Liver (tissue), 9 donors: ENCODE data around the gene TMEM270. TPM values are rescaled to one million over a fixed set of nuclear protein-coding genes. Genes with fewer than 3 reads are reported as not detected.

Experiments
- DNase-seq: peaks from one replicate; pipeline ENCODE4 v3.0.0-alpha.2; 2017; ENCODE audit warnings: low spot score
- H3K27ac ChIP-seq, 2 donors: one replicate each; pipeline ENCODE4 v1.7.0; 2013; ENCODE audit warnings: inconsistent platforms in 2 of 2, low read length in 2 of 2, control low read depth in 1 of 2, low read depth in 1 of 2, mild to moderate bottlenecking in 1 of 2
- H3K27me3 ChIP-seq, 4 donors: one replicate each; pipeline versions ENCODE4 v1.6.1 to v1.7.0; 2013; ENCODE audit warnings: low read length in 3 of 4, inconsistent platforms in 1 of 4, mild to moderate bottlenecking in 1 of 4, moderate library complexity in 1 of 4; ENCODE audit not compliant: control insufficient read depth in 4 of 4, insufficient read depth in 4 of 4
- H3K36me3 ChIP-seq, 4 donors: one replicate each; pipeline versions ENCODE4 v1.6.1 to v1.7.0; 2013; ENCODE audit warnings: low read length in 3 of 4, mild to moderate bottlenecking in 3 of 4, low read depth in 1 of 4, moderate library complexity in 1 of 4; ENCODE audit not compliant: control insufficient read depth in 4 of 4, insufficient read depth in 3 of 4
- H3K4me1 ChIP-seq, 4 donors: one replicate each; pipeline versions ENCODE4 v1.6.1 to v1.7.0; 2013; ENCODE audit warnings: low read length in 3 of 4, mild to moderate bottlenecking in 3 of 4, moderate library complexity in 1 of 4; ENCODE audit not compliant: control insufficient read depth in 4 of 4, insufficient read depth in 4 of 4
- H3K4me3 ChIP-seq, 3 donors: one replicate each; pipeline versions ENCODE4 v1.6.1 to v1.7.0; 2013; ENCODE audit warnings: low read length in 3 of 3, control low read depth in 1 of 3, low read depth in 1 of 3, mild to moderate bottlenecking in 1 of 3
- H3K9ac ChIP-seq, 2 donors: one replicate each; pipeline ENCODE4 v1.7.0; 2013; ENCODE audit warnings: low read length in 2 of 2, mild to moderate bottlenecking in 2 of 2, moderate library complexity in 2 of 2, control low read depth in 1 of 2, low read depth in 1 of 2
- H3K9me3 ChIP-seq, 4 donors: one replicate each; pipeline versions ENCODE4 v1.6.1 to v1.7.0; 2013; ENCODE audit warnings: low read length in 3 of 4; ENCODE audit not compliant: control insufficient read depth in 4 of 4
- ATF3 ChIP-seq: IDR thresholded peaks from 2 replicates; pipeline ENCODE4 v1.6.1; 2016; ENCODE audit warnings: antibody characterized with exemption
- CTCF ChIP-seq: fragments of 150-350 bp; IDR thresholded peaks from 2 replicates; pipeline ENCODE4 v1.5.1; 2017; ENCODE audit warnings: improper control_type of control experiment, low read depth, low read length; ENCODE audit not compliant: missing input control
- EGR1 ChIP-seq, 2 donors: IDR thresholded peaks; 2 replicates each; pipeline ENCODE4 v1.6.1; 2016 to 2018; ENCODE audit warnings: antibody characterized with exemption in 2 of 2, low read depth in 2 of 2
- FOXA1 ChIP-seq: IDR thresholded peaks from 2 replicates; pipeline ENCODE4 v1.6.1; 2016; ENCODE audit warnings: antibody characterized with exemption
- FOXA2 ChIP-seq: IDR thresholded peaks from 2 replicates; pipeline ENCODE4 v1.6.1; 2016; ENCODE audit warnings: antibody characterized with exemption
- GABPA ChIP-seq, 2 donors: IDR thresholded peaks in 1 of 2; conservative IDR thresholded peaks in 1 of 2; 2 replicates each; pipeline ENCODE4 v1.6.1; 2016; ENCODE audit warnings: antibody characterized with exemption in 2 of 2, mild to moderate bottlenecking in 1 of 2, moderate library complexity in 1 of 2
- HNF4A ChIP-seq, 2 donors: conservative IDR thresholded peaks; 2 replicates each; pipeline ENCODE4 v1.6.1; 2016; ENCODE audit warnings: antibody characterized with exemption in 2 of 2, mild to moderate bottlenecking in 2 of 2
- HNF4G ChIP-seq: IDR thresholded peaks from 2 replicates; pipeline ENCODE4 v1.6.1; 2016; ENCODE audit warnings: antibody characterized with exemption
- JUND ChIP-seq, 2 donors: IDR thresholded peaks; 2 replicates each; pipeline ENCODE4 v1.6.1; 2016; ENCODE audit warnings: antibody characterized with exemption in 2 of 2
- MAX ChIP-seq: IDR thresholded peaks from 2 replicates; pipeline ENCODE4 v1.6.1; 2016; ENCODE audit warnings: antibody characterized with exemption
- NR2F2 ChIP-seq: IDR thresholded peaks from 2 replicates; pipeline ENCODE4 v1.6.1; 2016; ENCODE audit warnings: antibody characterized with exemption
- RAD21 ChIP-seq, 2 donors: IDR thresholded peaks; 2 replicates each; pipeline ENCODE4 v1.6.1; 2016; ENCODE audit warnings: antibody characterized with exemption in 2 of 2, mild to moderate bottlenecking in 2 of 2
- REST ChIP-seq: IDR thresholded peaks from 2 replicates; pipeline ENCODE4 v1.6.1; 2016; ENCODE audit warnings: antibody characterized with exemption, mild to moderate bottlenecking
- RXRA ChIP-seq, 2 donors: IDR thresholded peaks; 2 replicates each; pipeline ENCODE4 v1.6.1; 2017 to 2018; ENCODE audit warnings: antibody characterized with exemption in 2 of 2, mild to moderate bottlenecking in 1 of 2
- SP1 ChIP-seq: IDR thresholded peaks from 2 replicates; pipeline ENCODE4 v1.6.1; 2018; ENCODE audit warnings: antibody characterized with exemption, mild to moderate bottlenecking
- TAF1 ChIP-seq: conservative IDR thresholded peaks from 2 replicates; pipeline ENCODE4 v1.6.1; 2016; ENCODE audit warnings: antibody characterized with exemption, mild to moderate bottlenecking
- YY1 ChIP-seq: IDR thresholded peaks from 2 replicates; pipeline ENCODE4 v1.6.1; 2016; ENCODE audit warnings: antibody characterized with exemption, mild to moderate bottlenecking
- ZBTB33 ChIP-seq: IDR thresholded peaks from 2 replicates; pipeline ENCODE4 v1.6.1; 2016; ENCODE audit warnings: antibody characterized with exemption
- WGBS: extraction: QIAGEN DNeasy Blood & Tissue Kit; methylation state at CpG from one replicate; pipeline ENCODE4 v1.1.7; 2013; 5-methylcytosine and 5-hydroxymethylcytosine counted together
- polyA plus RNA-seq, 2 donors: library from polyadenylated mRNA; stranded (reverse) in 1 of 2; unstranded in 1 of 2; fragments of 200-250 nt in 1 of 2; fragments of >200 nt in 1 of 2; fragmentation: Nextera tagmentation in 1 of 2; extraction: Ambion mirVana in 1 of 2; gene quantifications; one replicate each; pipeline versions ENCODE4 v1.2.1 to v1.2.3, GENCODE V29; 2013 to 2015
- total RNA-seq, 2 donors: library from RNA; depleted of rRNA; stranded (reverse); fragments of >200 nt; gene quantifications; one replicate each; pipeline ENCODE4 v1.2.3, GENCODE V29; 2014
- donor health status: healthy.
- donor health status: healthy.
- donor health status: healthy.
- donor health status: healthy.
- donor health status: healthy.

The TMEM270 gene
- total and polyA plus RNA-seq, 4 donors: 0.09 TPM; not detected in 3

- H3K36me3 ChIP-seq: no peaks in the 10 kb centered on the region
- DNase-seq: no peak
- H3K9me3 ChIP-seq: peaks cover 0 to 5% (median 2%) of the 10 kb centered on the region in 4 donors
- peaks cover 0 to 4% (median 0%) of the 10 kb centered on the region in 4 donors for H3K4me1 ChIP-seq
- H3K9ac ChIP-seq: no peak overlapping the region
- H3K27me3 ChIP-seq: no peaks in the 10 kb centered on the region
- TF ChIP-seq JUND (IDR thresholded peaks at IDR 0.05) (no peak), ZBTB33 (no peak), RAD21 (IDR thresholded peaks at IDR 0.05) (no peak), NR2F2 (no peak), YY1 (no peak), REST (no peak), SP1 (no peak), MAX (no peak), GABPA (IDR thresholded peaks at IDR 0.05 in 1 of 2, conservative IDR thresholded peaks at IDR 0.05 in 1 of 2) (no peak), CTCF (no peak), EGR1 (IDR thresholded peaks at IDR 0.05; ENCODE audit: low read depth in 2 of 2) (no peak), HNF4G (no peak), ATF3 (no peak), FOXA1 (no peak), HNF4A (conservative IDR thresholded peaks at IDR 0.05) (no peak), TAF1 (no peak), RXRA (IDR thresholded peaks at IDR 0.05) (no peak), FOXA2 (no peak)
- WGBS: 85% methylated on average over 3 of the region's 3 CpGs
- H3K27ac ChIP-seq: no peak overlapping the region
- H3K4me3 ChIP-seq: no peak overlapping the region
Measured at GRCh38 chr7:73895626-73896025, 34.7 kb downstream of the TMEM270 start.

GRCh38 chr7:73896454-73896853, 35.5 kb downstream of the TMEM270 start:
- Histone ChIP-seq H3K4me1 (peaks cover 0 to 4% (median 0%) of the 10 kb centered on the region in 4 donors), H3K36me3 (no peaks in the 10 kb centered on the region), H3K9ac (no peak overlapping the region), H3K9me3 (peaks cover 0 to 5% (median 2%) of the 10 kb centered on the region in 4 donors), H3K27ac (no peak overlapping the region), H3K27me3 (no peaks in the 10 kb centered on the region), H3K4me3 (no peak overlapping the region)
- 67% methylated on average over 1 of the region's 1 CpG for WGBS
- DNase-seq: no peak
- no peak for TF ChIP-seq HNF4A (conservative IDR thresholded peaks at IDR 0.05)
- no peak for TF ChIP-seq RXRA (IDR thresholded peaks at IDR 0.05)
